Neural cell (in vitro differentiated cells): ENCODE results near the gene LIPA.

ENCODE experiments used
- CTCF ChIP-seq: fragments of 450-650 bp; IDR thresholded peaks from 2 replicates; pipeline ENCODE4 v1.5.1; 2014; ENCODE audit warnings: antibody characterized with exemption, mild to moderate bottlenecking, moderate library complexity; ENCODE audit not compliant: poor library complexity, severe bottlenecking
- EP300 ChIP-seq: fragments of 450-650 bp; conservative IDR thresholded peaks from 2 replicates; pipeline ENCODE4 v1.6.1; 2014; ENCODE audit warnings: antibody characterized with exemption, mild to moderate bottlenecking, moderate library complexity; ENCODE audit not compliant: poor library complexity, severe bottlenecking
- POLR2AphosphoS5 ChIP-seq: IDR thresholded peaks from 2 replicates; pipeline ENCODE4 v1.6.1; 2012
- RAD21 ChIP-seq: fragments of 450-650 bp; conservative IDR thresholded peaks from 2 replicates; pipeline ENCODE4 v1.6.1; 2014; ENCODE audit warnings: antibody characterized with exemption, mild to moderate bottlenecking, moderate library complexity

- TF ChIP-seq POLR2AphosphoS5, result no peak
- TF ChIP-seq CTCF, result no peak
- TF ChIP-seq EP300, result no peak
- TF ChIP-seq RAD21, result no peak
Measured at GRCh38 chr10:89206402-89207180, 45.0 kb downstream of the LIPA start.
